Ishikawa (cell line): ENCODE results near the gene SPOUT1.

Experiments
- EP300 ChIP-seq: IDR thresholded peaks from 2 replicates; pipeline ENCODE4 v1.6.1; 2012; ENCODE audit warnings: borderline replicate concordance
- FOXM1 ChIP-seq: IDR thresholded peaks from 2 replicates; pipeline ENCODE4 v1.6.1; 2012; ENCODE audit warnings: low read depth, borderline replicate concordance
- REST ChIP-seq: IDR thresholded peaks from 2 replicates; pipeline ENCODE4 v1.6.1; 2012; ENCODE audit warnings: low read depth, mild to moderate bottlenecking
- TAF1 ChIP-seq: IDR thresholded peaks from 2 replicates; pipeline ENCODE4 v1.6.1; 2012; ENCODE audit warnings: low read depth, mild to moderate bottlenecking
- YY1 ChIP-seq: IDR thresholded peaks from 2 replicates; pipeline ENCODE4 v1.6.1; 2012; ENCODE audit warnings: low read depth

- no peak for TF ChIP-seq YY1
- TF ChIP-seq EP300: no peak
- no peak for TF ChIP-seq FOXM1
- no peak for TF ChIP-seq REST
- TF ChIP-seq TAF1: no peak
Observed at GRCh38 chr9:128798896-128799295, 30.7 kb downstream of the SPOUT1 start.
